Measurements from ENCODE around the gene LSM10.

The LSM10 gene

GRCh38 chr1:36396359-36396758, 1.3 kb downstream of the LSM10 start:
- no peak overlapping the region for H3K27ac Mint-ChIP-seq
- ATAC-seq (no peak), DNase-seq (ENCODE audit: low spot score in 2 of 2) (no peak)
- no peaks in the 10 kb centered on the region for H3K9me3 Mint-ChIP-seq
- H3K4me1 Mint-ChIP-seq = peaks cover 39% of the 10 kb centered on the region
- peaks cover 54% of the 10 kb centered on the region for H3K36me3 Mint-ChIP-seq
- peak overlapping the region; percentile 98 for H3K4me3 Mint-ChIP-seq

- H3K4me3 Mint-ChIP-seq = no peak overlapping the region
- ATAC-seq (no peak), DNase-seq (ENCODE audit: low spot score in 2 of 2) (no peak)
- peaks cover 34% of the 10 kb centered on the region for H3K4me1 Mint-ChIP-seq
- H3K36me3 Mint-ChIP-seq = peaks cover 73% of the 10 kb centered on the region
- H3K27ac Mint-ChIP-seq = no peak overlapping the region
- no peaks in the 10 kb centered on the region for H3K9me3 Mint-ChIP-seq
Measured at GRCh38 chr1:36393686-36394085, 4.0 kb downstream of the LSM10 start.

GRCh38 chr1:36392836-36393235, 4.9 kb downstream of the LSM10 start:
- DNase-seq (ENCODE audit: low spot score in 2 of 2) (no peak), ATAC-seq (no peak)
- Mint-ChIP-seq H3K9me3 (no peaks in the 10 kb centered on the region), H3K4me3 (no peak overlapping the region), H3K4me1 (peaks cover 30% of the 10 kb centered on the region), H3K36me3 (peaks cover 71% of the 10 kb centered on the region), H3K27ac (no peak overlapping the region)

GRCh38 chr1:36391271-36391670, 6.4 kb downstream of the LSM10 start:
- Mint-ChIP-seq H3K9me3 (no peaks in the 10 kb centered on the region), H3K4me1 (peaks cover 31% of the 10 kb centered on the region), H3K27ac (peak overlapping the region; percentile 72)

GRCh38 chr1:36390411-36390810, 7.3 kb downstream of the LSM10 start:
- ATAC-seq (no peak), DNase-seq (ENCODE audit: low spot score in 2 of 2) (no peak)
- Mint-ChIP-seq H3K36me3 (peaks cover 76% of the 10 kb centered on the region), H3K4me3 (no peak overlapping the region), H3K27ac (peak overlapping the region; percentile 72), H3K9me3 (no peaks in the 10 kb centered on the region), H3K4me1 (peaks cover 30% of the 10 kb centered on the region)

More at GRCh38 chr1:36391271-36391670, 6.4 kb downstream of the LSM10 start:
- no peak overlapping the region for H3K4me3 Mint-ChIP-seq
- no peak for DNase-seq (ENCODE audit: low spot score in 2 of 2)
- no peak for ATAC-seq
- H3K36me3 Mint-ChIP-seq = peaks cover 73% of the 10 kb centered on the region

GRCh38 chr1:36389999-36390398, 7.7 kb downstream of the LSM10 start:
- ATAC-seq (no peak), DNase-seq (ENCODE audit: low spot score in 2 of 2) (no peak)
- Mint-ChIP-seq H3K27ac (peak overlapping the region; percentile 72), H3K4me1 (peaks cover 30% of the 10 kb centered on the region), H3K4me3 (no peak overlapping the region), H3K9me3 (no peaks in the 10 kb centered on the region), H3K36me3 (peaks cover 74% of the 10 kb centered on the region)

GRCh38 chr1:36389261-36389660, 8.4 kb downstream of the LSM10 start:
- H3K9me3 Mint-ChIP-seq = no peaks in the 10 kb centered on the region
- no peak overlapping the region for H3K4me3 Mint-ChIP-seq
- DNase-seq (ENCODE audit: low spot score in 2 of 2) = no peak
- no peak for ATAC-seq
- H3K36me3 Mint-ChIP-seq = peaks cover 73% of the 10 kb centered on the region
- peak overlapping the region; percentile 72 for H3K27ac Mint-ChIP-seq
- peaks cover 34% of the 10 kb centered on the region for H3K4me1 Mint-ChIP-seq

GRCh38 chr1:36387141-36387949, 10.4 kb downstream of the LSM10 start:
- Mint-ChIP-seq H3K9me3 (no peaks in the 10 kb centered on the region), H3K36me3 (peaks cover 55% of the 10 kb centered on the region), H3K4me1 (peaks cover 48% of the 10 kb centered on the region), H3K27ac (peak overlapping the region; percentile 98), H3K4me3 (peak overlapping the region; percentile 85)
- DNase-seq (ENCODE audit: low spot score in 2 of 2) (no peak), ATAC-seq (no peak)

GRCh38 chr1:36386265-36387140, 11.2 kb downstream of the LSM10 start:
- DNase-seq (ENCODE audit: low spot score in 2 of 2) (peak; percentile 68 to 93), ATAC-seq (peak; percentile 87)
- Mint-ChIP-seq H3K27ac (peak overlapping the region; percentile 98), H3K4me1 (peaks cover 54% of the 10 kb centered on the region), H3K9me3 (no peaks in the 10 kb centered on the region), H3K36me3 (peaks cover 46% of the 10 kb centered on the region), H3K4me3 (peak overlapping the region; percentile 85)

- DNase-seq (ENCODE audit: low spot score in 2 of 2) = peak; percentile 84 to 94
- peaks cover 56% of the 10 kb centered on the region for H3K4me1 Mint-ChIP-seq
- peak within 1 kb of the TSS; percentile 85 for H3K4me3 Mint-ChIP-seq
- peak; percentile 92 for ATAC-seq
- H3K36me3 Mint-ChIP-seq = peaks cover 38% of the 10 kb centered on the region
- peak within 1 kb of the TSS; percentile 98 for H3K27ac Mint-ChIP-seq
- no peaks in the 10 kb centered on the region for H3K9me3 Mint-ChIP-seq
Measured at GRCh38 chr1:36385410-36386264, 12.1 kb downstream of the LSM10 start, which contains the start of gene STK40. Gene STK40 (minus strand): TSS chr1:36385924. CDS start chr1:36361332, 24,592 bp downstream.

GRCh38 chr1:36384542-36385409, 12.9 kb downstream of the LSM10 start:
- Mint-ChIP-seq H3K36me3 (peaks cover 36% of the 10 kb centered on the region), H3K27ac (peak overlapping the region; percentile 98), H3K4me1 (peaks cover 64% of the 10 kb centered on the region), H3K4me3 (peak overlapping the region; percentile 85), H3K9me3 (no peaks in the 10 kb centered on the region)
- DNase-seq (ENCODE audit: low spot score in 2 of 2) (peak; percentile 12 to 71), ATAC-seq (no peak)

GRCh38 chr1:36383240-36383639, 14.5 kb downstream of the LSM10 start:
- Mint-ChIP-seq H3K27ac (no peak overlapping the region), H3K4me3 (peak overlapping the region; percentile 85), H3K9me3 (no peaks in the 10 kb centered on the region), H3K36me3 (peaks cover 30% of the 10 kb centered on the region), H3K4me1 (peaks cover 73% of the 10 kb centered on the region)
- ATAC-seq = no peak
- no peak for DNase-seq (ENCODE audit: low spot score in 2 of 2)

- H3K9me3 Mint-ChIP-seq = no peaks in the 10 kb centered on the region
- H3K4me3 Mint-ChIP-seq = no peak overlapping the region
- no peak for DNase-seq (ENCODE audit: low spot score in 2 of 2)
- peaks cover 76% of the 10 kb centered on the region for H3K4me1 Mint-ChIP-seq
- peak overlapping the region; percentile 94 for H3K27ac Mint-ChIP-seq
- peaks cover 33% of the 10 kb centered on the region for H3K36me3 Mint-ChIP-seq
- no peak for ATAC-seq
Measured at GRCh38 chr1:36382669-36383068, 15.0 kb downstream of the LSM10 start.

- ATAC-seq (no peak), DNase-seq (ENCODE audit: low spot score in 2 of 2) (no peak)
- Mint-ChIP-seq H3K27ac (peak overlapping the region; percentile 94), H3K36me3 (peaks cover 34% of the 10 kb centered on the region), H3K9me3 (no peaks in the 10 kb centered on the region), H3K4me3 (no peak overlapping the region), H3K4me1 (peaks cover 75% of the 10 kb centered on the region)
Measured at GRCh38 chr1:36382231-36382630, 15.5 kb downstream of the LSM10 start.
